ENCODE data around the gene HTD2.

- no peak for TF ChIP-seq RNF2 (IDR thresholded peaks at IDR 0.05; ENCODE audit: borderline replicate concordance, low read depth)
- TF ChIP-seq CTCF (IDR thresholded peaks at IDR 0.05): no peak
- TF ChIP-seq POLR2A (IDR thresholded peaks at IDR 0.05; ENCODE audit: low read length): no peak
- no peak for TF ChIP-seq MYC (IDR thresholded peaks at IDR 0.05; ENCODE audit: borderline replicate concordance, low read length)
- TF ChIP-seq CEBPB (IDR thresholded peaks at IDR 0.05): no peak
- TF ChIP-seq EP300 (IDR thresholded peaks at IDR 0.05): no peak
- TF ChIP-seq RAD21 (conservative IDR thresholded peaks at IDR 0.05 in 1 of 2, IDR thresholded peaks at IDR 0.05 in 1 of 2): no peak
- no peak for TF ChIP-seq HOXB5 (CRISPR knock-in tag; IDR thresholded peaks at IDR 0.05)
- TF ChIP-seq JUN (IDR thresholded peaks at IDR 0.05): no peak
- TF ChIP-seq SREBF2 (IDR thresholded peaks at IDR 0.05): no peak
These were observed 33.4 kb upstream of the HTD2 start for GRCh38 chr3:58272891-58273290.

All from A549 (cell line).